Measurements from ENCODE around the gene AKT2.

DNA sequence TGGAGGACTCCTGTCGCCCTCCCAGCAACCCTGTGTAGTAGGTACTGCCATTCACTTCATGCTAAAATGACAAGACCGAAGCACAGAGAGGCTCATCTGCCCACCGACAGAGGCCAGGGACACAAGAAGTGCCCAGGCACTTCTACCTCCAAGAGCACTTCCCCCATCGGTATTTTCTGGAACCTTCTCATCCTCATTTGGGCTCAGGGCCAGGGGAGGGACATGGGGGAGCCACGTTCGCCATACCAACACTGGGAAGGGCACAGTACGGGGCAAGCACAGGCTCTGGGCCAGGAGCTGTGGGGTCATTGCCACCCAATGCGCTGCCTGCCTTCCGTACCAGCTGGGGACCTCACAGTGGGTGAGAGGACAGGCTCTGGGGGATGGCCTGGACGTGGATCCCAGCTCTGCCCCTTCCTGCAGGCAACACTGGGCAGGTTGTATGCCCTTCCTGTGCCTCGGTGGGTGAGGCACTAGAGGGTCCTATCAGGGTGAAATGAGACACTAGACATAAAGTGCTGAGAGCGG lies 37.3 kb downstream of the AKT2 start:
- TF ChIP-seq, protein P1, sequence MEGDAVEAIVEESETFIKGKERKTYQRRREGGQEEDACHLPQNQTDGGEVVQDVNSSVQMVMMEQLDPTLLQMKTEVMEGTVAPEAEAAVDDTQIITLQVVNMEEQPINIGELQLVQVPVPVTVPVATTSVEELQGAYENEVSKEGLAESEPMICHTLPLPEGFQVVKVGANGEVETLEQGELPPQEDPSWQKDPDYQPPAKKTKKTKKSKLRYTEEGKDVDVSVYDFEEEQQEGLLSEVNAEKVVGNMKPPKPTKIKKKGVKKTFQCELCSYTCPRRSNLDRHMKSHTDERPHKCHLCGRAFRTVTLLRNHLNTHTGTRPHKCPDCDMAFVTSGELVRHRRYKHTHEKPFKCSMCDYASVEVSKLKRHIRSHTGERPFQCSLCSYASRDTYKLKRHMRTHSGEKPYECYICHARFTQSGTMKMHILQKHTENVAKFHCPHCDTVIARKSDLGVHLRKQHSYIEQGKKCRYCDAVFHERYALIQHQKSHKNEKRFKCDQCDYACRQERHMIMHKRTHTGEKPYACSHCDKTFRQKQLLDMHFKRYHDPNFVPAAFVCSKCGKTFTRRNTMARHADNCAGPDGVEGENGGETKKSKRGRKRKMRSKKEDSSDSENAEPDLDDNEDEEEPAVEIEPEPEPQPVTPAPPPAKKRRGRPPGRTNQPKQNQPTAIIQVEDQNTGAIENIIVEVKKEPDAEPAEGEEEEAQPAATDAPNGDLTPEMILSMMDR (IDR thresholded peaks at IDR 0.05): no peak
- no peak for TF ChIP-seq POLR2A (IDR thresholded peaks at IDR 0.05)
- no peak for TF ChIP-seq EP300 (IDR thresholded peaks at IDR 0.05)

All from ovary (tissue), 3 donors.